SKM-1 treated with dmso at 0.1 percent for 144 hours (cell line): ENCODE measurements around the gene AP5B1.
A peak's percentile ranks its signal among the peaks of the same experiment; 100 is the strongest.
"Not testable (repeated sequence)": the region's sequence is repeated elsewhere in the genome, so short reads cannot be mapped to it uniquely, and the experiment has no call there.

Source experiments
- DNase-seq: peaks from one replicate; lab custom pipeline; 2025; ENCODE audit not compliant: unreplicated experiment; lab: John Stamatoyannopoulos, UW

Gene AP5B1

GRCh38 chr11:65771589-65772112 lies 9.1 kb downstream of the AP5B1 start:
- DNase-seq: no peak

- DNase-seq: no peak
Observed at GRCh38 chr11:65770951-65771567, 9.7 kb downstream of the AP5B1 start.

- not testable (repeated sequence) for DNase-seq
Observed at GRCh38 chr11:65767806-65768205, 13.0 kb downstream of the AP5B1 start.

GRCh38 chr11:65767406-65767805 lies 13.4 kb downstream of the AP5B1 start:
- DNase-seq: no peak

- DNase-seq: peak; percentile 74
Observed at GRCh38 chr11:65766535-65766934, 14.2 kb downstream of the AP5B1 start.

GRCh38 chr11:65764434-65764833 lies 16.3 kb downstream of the AP5B1 start:
- no peak for DNase-seq

- DNase-seq: not testable (repeated sequence)
Observed at GRCh38 chr11:65762816-65763215, 18.0 kb downstream of the AP5B1 start.

- not testable (repeated sequence) for DNase-seq
Observed at GRCh38 chr11:65762169-65762568, 18.6 kb downstream of the AP5B1 start.

- no peak for DNase-seq
Observed at GRCh38 chr11:65745049-65745448, 35.7 kb downstream of the AP5B1 start.

- DNase-seq: no peak
Observed at GRCh38 chr11:65744699-65745042, 36.1 kb downstream of the AP5B1 start.

- DNase-seq: peak; percentile 60
Observed at GRCh38 chr11:65744026-65744698, 36.6 kb downstream of the AP5B1 start.

- DNase-seq: no peak
Observed at GRCh38 chr11:65743681-65744025, 37.1 kb downstream of the AP5B1 start.

GRCh38 chr11:65742353-65742752 lies 38.4 kb downstream of the AP5B1 start:
- no peak for DNase-seq

- DNase-seq: no peak
Observed at GRCh38 chr11:65741185-65741584, 39.6 kb downstream of the AP5B1 start.

GRCh38 chr11:65739022-65739421 lies 41.8 kb downstream of the AP5B1 start:
- DNase-seq: no peak

- DNase-seq: no peak
Observed at GRCh38 chr11:65736810-65737209, 44.0 kb downstream of the AP5B1 start.

- DNase-seq: not testable (repeated sequence)
Observed at GRCh38 chr11:65735111-65735510, 45.7 kb downstream of the AP5B1 start.

GRCh38 chr11:65730461-65730860 lies 50.3 kb downstream of the AP5B1 start:
- DNase-seq: no peak

GRCh38 chr11:65727865-65728264 lies 52.9 kb downstream of the AP5B1 start:
- no peak for DNase-seq

- DNase-seq: no peak
Observed at GRCh38 chr11:65726660-65727059, 54.1 kb downstream of the AP5B1 start.
